ENCODE data around the gene SGSH. TPM values are rescaled to one million over a fixed set of nuclear protein-coding genes. Genes with fewer than 3 reads are reported as not detected.

The SGSH gene
- total RNA-seq, 1 donor from 2014 or later = 71.0 TPM

DNA sequence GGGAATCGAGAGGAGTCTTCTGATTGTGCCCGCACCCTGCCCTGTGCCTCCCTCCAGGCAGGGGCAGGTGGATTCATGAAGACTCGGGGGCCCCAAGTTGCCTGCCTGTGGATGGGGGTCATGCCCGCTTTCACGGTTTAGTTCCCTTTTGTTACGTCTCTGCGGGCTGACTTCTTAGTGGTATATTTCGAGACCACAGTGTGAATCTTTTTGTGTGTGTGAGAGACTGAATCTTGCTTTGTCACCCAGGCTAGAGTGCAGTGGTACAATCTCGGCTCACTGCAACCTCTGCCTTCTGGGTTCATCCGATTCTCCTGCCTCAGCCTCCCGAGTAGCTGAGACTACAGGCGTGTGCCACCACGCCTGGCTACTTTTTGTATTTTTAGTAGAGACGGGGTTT lies 22.4 kb upstream of the SGSH start:
- TF ChIP-seq, protein P1, sequence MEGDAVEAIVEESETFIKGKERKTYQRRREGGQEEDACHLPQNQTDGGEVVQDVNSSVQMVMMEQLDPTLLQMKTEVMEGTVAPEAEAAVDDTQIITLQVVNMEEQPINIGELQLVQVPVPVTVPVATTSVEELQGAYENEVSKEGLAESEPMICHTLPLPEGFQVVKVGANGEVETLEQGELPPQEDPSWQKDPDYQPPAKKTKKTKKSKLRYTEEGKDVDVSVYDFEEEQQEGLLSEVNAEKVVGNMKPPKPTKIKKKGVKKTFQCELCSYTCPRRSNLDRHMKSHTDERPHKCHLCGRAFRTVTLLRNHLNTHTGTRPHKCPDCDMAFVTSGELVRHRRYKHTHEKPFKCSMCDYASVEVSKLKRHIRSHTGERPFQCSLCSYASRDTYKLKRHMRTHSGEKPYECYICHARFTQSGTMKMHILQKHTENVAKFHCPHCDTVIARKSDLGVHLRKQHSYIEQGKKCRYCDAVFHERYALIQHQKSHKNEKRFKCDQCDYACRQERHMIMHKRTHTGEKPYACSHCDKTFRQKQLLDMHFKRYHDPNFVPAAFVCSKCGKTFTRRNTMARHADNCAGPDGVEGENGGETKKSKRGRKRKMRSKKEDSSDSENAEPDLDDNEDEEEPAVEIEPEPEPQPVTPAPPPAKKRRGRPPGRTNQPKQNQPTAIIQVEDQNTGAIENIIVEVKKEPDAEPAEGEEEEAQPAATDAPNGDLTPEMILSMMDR (IDR thresholded peaks at IDR 0.05) = no peak
- no peak overlapping the region for H3K27ac Mint-ChIP-seq (ENCODE audit: unreplicated experiment)
- peaks cover 35% of the 10 kb centered on the region for H3K36me3 Mint-ChIP-seq (ENCODE audit: unreplicated experiment)
- no peaks in the 10 kb centered on the region for H3K4me1 Mint-ChIP-seq (ENCODE audit: unreplicated experiment)
- no peak for DNase-seq (ENCODE audit: extremely low spot score, unreplicated experiment)
- H3K27me3 Mint-ChIP-seq (ENCODE audit: unreplicated experiment) = no peaks in the 10 kb centered on the region
- H3K9me3 Mint-ChIP-seq (ENCODE audit: unreplicated experiment) = no peaks in the 10 kb centered on the region
- no peak overlapping the region for H3K4me3 Mint-ChIP-seq (ENCODE audit: unreplicated experiment)

DNA sequence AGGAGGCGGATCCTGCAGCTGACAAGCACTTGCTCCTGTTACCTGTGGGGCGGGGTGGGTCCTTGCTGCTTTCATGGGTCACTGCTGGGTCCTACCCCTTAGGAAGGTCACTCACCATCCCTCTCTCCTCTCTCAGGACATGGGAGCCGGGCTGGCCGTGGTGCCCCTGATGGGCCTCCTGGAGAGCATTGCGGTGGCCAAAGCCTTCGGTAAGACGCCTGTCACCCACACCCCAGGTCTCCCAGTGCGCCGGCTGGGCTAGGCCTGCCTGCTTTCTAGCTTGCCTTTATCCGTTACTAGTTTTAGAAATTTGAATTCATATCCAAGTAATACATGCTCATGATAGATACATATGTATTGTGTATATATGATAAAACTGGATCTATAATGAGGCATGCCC lies 17.3 kb upstream of the SGSH start:
- no peak overlapping the region for H3K27ac Mint-ChIP-seq (ENCODE audit: unreplicated experiment)
- no peaks in the 10 kb centered on the region for H3K27me3 Mint-ChIP-seq (ENCODE audit: unreplicated experiment)
- no peak for DNase-seq (ENCODE audit: extremely low spot score, unreplicated experiment)
- H3K9me3 Mint-ChIP-seq (ENCODE audit: unreplicated experiment) = peaks cover 9% of the 10 kb centered on the region
- peaks cover 55% of the 10 kb centered on the region for H3K36me3 Mint-ChIP-seq (ENCODE audit: unreplicated experiment)
- H3K4me1 Mint-ChIP-seq (ENCODE audit: unreplicated experiment) = no peaks in the 10 kb centered on the region
- H3K4me3 Mint-ChIP-seq (ENCODE audit: unreplicated experiment) = no peak overlapping the region
- TF ChIP-seq, protein P1 (IDR thresholded peaks at IDR 0.05) = no peak

DNA sequence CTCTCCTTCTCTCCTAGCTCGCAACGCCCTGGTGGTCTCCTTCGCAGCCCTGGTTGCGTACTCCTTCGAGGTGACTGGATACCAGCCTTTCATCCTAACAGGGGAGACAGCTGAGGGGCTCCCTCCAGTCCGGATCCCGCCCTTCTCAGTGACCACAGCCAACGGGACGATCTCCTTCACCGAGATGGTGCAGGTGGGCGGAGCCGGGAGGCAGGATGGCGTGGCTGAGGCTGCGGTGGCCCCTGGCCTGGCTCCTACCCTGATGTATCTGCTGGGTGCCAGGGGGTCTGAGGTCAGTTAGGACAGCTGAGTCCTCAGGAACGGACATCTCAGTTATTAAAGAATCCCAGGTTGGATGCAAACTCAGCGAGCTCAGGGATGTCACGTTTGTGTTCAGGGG lies 16.8 kb upstream of the SGSH start:
- H3K4me3 Mint-ChIP-seq (ENCODE audit: unreplicated experiment) = no peak overlapping the region
- H3K4me1 Mint-ChIP-seq (ENCODE audit: unreplicated experiment) = no peaks in the 10 kb centered on the region
- DNase-seq (ENCODE audit: extremely low spot score, unreplicated experiment) = no peak
- peaks cover 11% of the 10 kb centered on the region for H3K9me3 Mint-ChIP-seq (ENCODE audit: unreplicated experiment)
- TF ChIP-seq, protein P1 (IDR thresholded peaks at IDR 0.05) = no peak
- peaks cover 58% of the 10 kb centered on the region for H3K36me3 Mint-ChIP-seq (ENCODE audit: unreplicated experiment)
- H3K27ac Mint-ChIP-seq (ENCODE audit: unreplicated experiment) = no peak overlapping the region
- no peaks in the 10 kb centered on the region for H3K27me3 Mint-ChIP-seq (ENCODE audit: unreplicated experiment)

DNA sequence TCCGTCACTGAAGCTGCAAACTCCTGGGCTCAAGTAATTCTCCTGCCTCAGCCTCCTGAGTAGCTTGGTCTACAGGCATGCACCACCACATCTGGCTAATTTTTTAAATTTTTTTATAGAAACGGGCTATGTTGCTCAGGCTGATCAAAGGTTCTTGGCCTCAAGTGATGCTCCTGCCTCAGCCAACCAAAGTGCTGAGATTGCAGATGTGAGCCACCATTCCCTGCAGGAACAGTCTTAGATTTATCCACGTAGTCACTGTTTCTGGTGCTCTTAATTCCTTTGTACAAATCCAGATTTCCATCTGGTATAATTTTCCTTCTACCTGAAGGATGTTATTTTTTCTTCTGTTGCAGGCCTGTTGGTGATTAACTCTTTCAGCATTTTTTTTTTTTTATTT lies 13.1 kb upstream of the SGSH start:
- TF ChIP-seq, protein P1 (IDR thresholded peaks at IDR 0.05) = no peak
- Mint-ChIP-seq H3K36me3 (ENCODE audit: unreplicated experiment) (peaks cover 59% of the 10 kb centered on the region), H3K9me3 (ENCODE audit: unreplicated experiment) (peaks cover 17% of the 10 kb centered on the region), H3K27ac (ENCODE audit: unreplicated experiment) (no peak overlapping the region), H3K4me3 (ENCODE audit: unreplicated experiment) (no peak overlapping the region), H3K4me1 (ENCODE audit: unreplicated experiment) (no peaks in the 10 kb centered on the region), H3K27me3 (ENCODE audit: unreplicated experiment) (no peaks in the 10 kb centered on the region)
- no peak for DNase-seq (ENCODE audit: extremely low spot score, unreplicated experiment)

DNA sequence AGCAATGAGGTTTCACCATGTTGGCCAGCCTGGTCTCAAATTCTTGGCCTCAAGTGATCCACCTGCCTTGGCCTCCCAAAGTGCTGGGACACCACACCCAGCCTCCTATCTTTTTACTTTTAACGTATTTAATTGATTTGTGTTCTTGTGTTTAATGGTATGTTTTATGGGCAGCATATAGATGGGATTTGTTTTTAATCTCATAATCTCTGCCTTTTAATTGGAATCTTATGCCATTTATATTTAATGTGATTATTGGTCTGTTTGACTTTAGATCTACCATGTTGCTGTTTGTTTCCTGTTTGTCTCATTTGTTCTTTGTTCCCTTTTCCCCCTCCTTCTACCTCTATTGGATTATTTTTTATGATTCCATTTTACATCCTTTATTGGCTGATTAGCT lies 12.3 kb upstream of the SGSH start:
- TF ChIP-seq, protein P1 (IDR thresholded peaks at IDR 0.05) = no peak
- peaks cover 17% of the 10 kb centered on the region for H3K9me3 Mint-ChIP-seq (ENCODE audit: unreplicated experiment)
- H3K27ac Mint-ChIP-seq (ENCODE audit: unreplicated experiment) = no peak overlapping the region
- no peaks in the 10 kb centered on the region for H3K4me1 Mint-ChIP-seq (ENCODE audit: unreplicated experiment)
- peaks cover 54% of the 10 kb centered on the region for H3K36me3 Mint-ChIP-seq (ENCODE audit: unreplicated experiment)
- no peak overlapping the region for H3K4me3 Mint-ChIP-seq (ENCODE audit: unreplicated experiment)
- DNase-seq (ENCODE audit: extremely low spot score, unreplicated experiment) = no peak
- H3K27me3 Mint-ChIP-seq (ENCODE audit: unreplicated experiment) = no peaks in the 10 kb centered on the region
